OCI-LY7 (cell line): Measurements from ENCODE around the gene HS2ST1. TPM values are rescaled to one million over a fixed set of nuclear protein-coding genes. Genes with fewer than 3 reads are reported as not detected.

Experiments
- BruUV-seq: library from RNA; stranded (reverse); fragments of 400-500 nt; replicated peaks from 2 replicates; lab custom pipeline; 2021; lab: Mats Ljungman, UMichigan
- CTCF ChIA-PET: fragments of 300-600 bp; sonication (Branson Sonifier 250); formaldehyde crosslinking; loops from one replicate; lab custom pipeline; 2022; ENCODE audit warnings: antibody characterized with exemption; ENCODE audit not compliant: unreplicated experiment; lab: Charles Lee
- POLR2A ChIA-PET: fragments of 300-600 bp; sonication (Branson Sonifier 250); formaldehyde crosslinking; loops from one replicate; lab custom pipeline; 2022; ENCODE audit warnings: antibody characterized with exemption; lab: Charles Lee
- DNase-seq: peaks from one replicate; pipeline ENCODE4 v3.0.0-alpha.2; 2015; ENCODE audit warnings: low spot score
- H2AFZ ChIP-seq: fragments of 200-600 bp; sonication (generic), shearing (Covaris generic); 2 replicates; pipeline ENCODE4 v1.6.1; 2014; ENCODE audit warnings: mild to moderate bottlenecking, antibody characterized with exemption, low read length, moderate library complexity
- H3K27ac ChIP-seq: fragments of 200-600 bp; sonication (generic); 2 replicates; pipeline ENCODE4 v1.5.1; 2014; ENCODE audit warnings: mixed run types, low read depth, mild to moderate bottlenecking, moderate library complexity, low read length, inconsistent platforms; ENCODE audit not compliant: poor library complexity, severe bottlenecking
- H3K36me3 ChIP-seq: fragments of 200-600 bp; sonication (generic); 2 replicates; pipeline ENCODE4 v1.6.1; 2014; ENCODE audit warnings: mild to moderate bottlenecking, antibody characterized with exemption, low read length, moderate library complexity, mixed read lengths; ENCODE audit not compliant: insufficient read depth
- H3K4me1 ChIP-seq: fragments of 200-600 bp; sonication (generic); 2 replicates; pipeline ENCODE4 v1.5.1; 2014; ENCODE audit warnings: mild to moderate bottlenecking, low read length; ENCODE audit not compliant: insufficient read depth, poor library complexity, severe bottlenecking
- H3K4me2 ChIP-seq: fragments of 200-600 bp; sonication (generic); 2 replicates; pipeline ENCODE4 v1.6.1; 2014; ENCODE audit warnings: mild to moderate bottlenecking, low read length
- H3K4me3 ChIP-seq: fragments of 200-600 bp; sonication (generic); 2 replicates; pipeline ENCODE4 v1.5.1; 2014; ENCODE audit warnings: mild to moderate bottlenecking, low read depth, low read length; ENCODE audit not compliant: poor library complexity, severe bottlenecking
- H3K79me2 ChIP-seq: fragments of 200-600 bp; sonication (generic); 2 replicates; pipeline ENCODE4 v1.6.1; 2016; ENCODE audit warnings: low read depth, mild to moderate bottlenecking, low read length, moderate library complexity, mixed read lengths; ENCODE audit not compliant: insufficient read depth
- H3K9me2 ChIP-seq: fragments of 200-600 bp; sonication (generic); 2 replicates; pipeline ENCODE4 v1.6.1; 2016; ENCODE audit warnings: mild to moderate bottlenecking, low read length, mixed read lengths; ENCODE audit not compliant: insufficient read depth
- H3K9me3 ChIP-seq: fragments of 200-600 bp; sonication (generic); 2 replicates; pipeline ENCODE4 v1.6.1; 2014; ENCODE audit warnings: mild to moderate bottlenecking, mixed run types, low read length, mixed read lengths
- H4K20me1 ChIP-seq: fragments of 200-600 bp; sonication (generic); 2 replicates; pipeline ENCODE4 v1.6.1; 2014; ENCODE audit warnings: mild to moderate bottlenecking, antibody characterized with exemption, low read length, moderate library complexity, mixed read lengths; ENCODE audit not compliant: insufficient read depth
- EZH2phosphoT487 ChIP-seq: fragments of 200-600 bp; sonication (generic); IDR thresholded peaks from 2 replicates; pipeline ENCODE4 v1.6.1; 2018; ENCODE audit warnings: low read depth, borderline replicate concordance, mild to moderate bottlenecking, mixed run types, antibody characterized with exemption, low read length, moderate library complexity, mixed read lengths
- intact Hi-C: fragments of 100-400 bp; cut with micrococcal nuclease; formaldehyde crosslinking; loops from one replicate; pipeline ENCODE4 v1.10.0; 2022; ENCODE audit not compliant: unreplicated experiment
- total RNA-seq, 2 experiments: library from RNA; depleted of rRNA in 1 of 2; stranded (reverse); fragments of >200 nt in 1 of 2; shearing (Covaris generic) in 1 of 2; gene quantifications; 2 replicates each; pipeline ENCODE4 v1.2.3, GENCODE V29; 2014 to 2022
- TF ChIP-seq, protein P1 (sequence below): fragments of 200-600 bp; sonication (generic); conservative IDR thresholded peaks from 2 replicates; pipeline ENCODE4 v1.5.1; 2014; ENCODE audit warnings: mild to moderate bottlenecking, antibody characterized with exemption, low read length, moderate library complexity, mixed read lengths

Gene HS2ST1
- total RNA-seq, 2 experiments from 2014 or later, result 20.9 to 63.7 TPM

DNA sequence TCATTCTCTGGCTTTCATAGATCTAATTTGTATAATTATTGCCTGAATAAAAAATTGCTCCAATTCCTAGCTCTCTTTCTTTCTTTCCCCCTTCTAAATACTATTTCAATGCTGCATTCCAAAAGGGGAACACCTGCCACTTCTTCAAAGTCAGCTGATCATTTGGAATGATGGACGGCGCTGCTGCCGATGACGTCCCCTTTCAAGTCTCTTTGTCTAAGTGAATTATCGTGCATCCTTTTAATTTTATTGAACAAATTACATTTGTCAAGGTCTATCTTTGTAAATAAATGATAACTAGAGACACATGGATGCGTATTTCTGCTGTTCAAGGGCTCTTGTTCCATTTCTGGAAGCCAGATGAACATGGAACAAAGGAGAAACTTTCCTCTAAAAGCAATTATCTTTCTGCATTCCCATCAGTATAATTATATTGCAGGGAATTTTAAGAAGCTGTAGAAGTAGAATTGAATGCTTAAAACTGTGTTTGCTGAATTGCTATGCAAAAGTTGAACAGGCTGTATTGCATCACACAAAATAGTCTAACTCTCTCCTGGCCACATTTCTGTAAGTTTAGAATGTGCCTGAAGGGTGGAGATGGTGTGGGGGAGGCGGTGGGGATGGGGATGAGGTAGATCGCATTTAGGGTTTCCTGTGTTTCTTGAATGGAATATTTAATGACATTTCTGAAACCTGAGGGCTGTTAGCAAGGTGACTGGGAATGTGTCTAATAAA, 222.3 kb downstream of the HS2ST1 start:
- intact Hi-C loops, result no loop called here
- no peak overlapping the region for H3K4me3 ChIP-seq
- no peaks in the 10 kb centered on the region for H4K20me1 ChIP-seq
- no TSS peak for BruUV-seq
- H3K79me2 ChIP-seq, result no peaks in the 10 kb centered on the region
- no peaks in the 10 kb centered on the region for H3K36me3 ChIP-seq
- no peaks in the 10 kb centered on the region for H3K9me2 ChIP-seq
- no peak overlapping the region for H3K27ac ChIP-seq
- CTCF ChIA-PET, result no interaction called here
- peaks cover 5% of the 10 kb centered on the region for H3K4me1 ChIP-seq
- H3K9me3 ChIP-seq, result no peaks in the 10 kb centered on the region
- POLR2A ChIA-PET, result interaction anchor here (0.6 kb wide), 1 partner anchor 59 kb away, joined by 3 read pairs; no protein-coding TSS in a partner anchor
- no peak for DNase-seq
- H2AFZ ChIP-seq, result no peak overlapping the region
- no peak for TF ChIP-seq EZH2phosphoT487
- TF ChIP-seq, protein P1, sequence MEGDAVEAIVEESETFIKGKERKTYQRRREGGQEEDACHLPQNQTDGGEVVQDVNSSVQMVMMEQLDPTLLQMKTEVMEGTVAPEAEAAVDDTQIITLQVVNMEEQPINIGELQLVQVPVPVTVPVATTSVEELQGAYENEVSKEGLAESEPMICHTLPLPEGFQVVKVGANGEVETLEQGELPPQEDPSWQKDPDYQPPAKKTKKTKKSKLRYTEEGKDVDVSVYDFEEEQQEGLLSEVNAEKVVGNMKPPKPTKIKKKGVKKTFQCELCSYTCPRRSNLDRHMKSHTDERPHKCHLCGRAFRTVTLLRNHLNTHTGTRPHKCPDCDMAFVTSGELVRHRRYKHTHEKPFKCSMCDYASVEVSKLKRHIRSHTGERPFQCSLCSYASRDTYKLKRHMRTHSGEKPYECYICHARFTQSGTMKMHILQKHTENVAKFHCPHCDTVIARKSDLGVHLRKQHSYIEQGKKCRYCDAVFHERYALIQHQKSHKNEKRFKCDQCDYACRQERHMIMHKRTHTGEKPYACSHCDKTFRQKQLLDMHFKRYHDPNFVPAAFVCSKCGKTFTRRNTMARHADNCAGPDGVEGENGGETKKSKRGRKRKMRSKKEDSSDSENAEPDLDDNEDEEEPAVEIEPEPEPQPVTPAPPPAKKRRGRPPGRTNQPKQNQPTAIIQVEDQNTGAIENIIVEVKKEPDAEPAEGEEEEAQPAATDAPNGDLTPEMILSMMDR, result no peak
- no peak overlapping the region for H3K4me2 ChIP-seq

DNA sequence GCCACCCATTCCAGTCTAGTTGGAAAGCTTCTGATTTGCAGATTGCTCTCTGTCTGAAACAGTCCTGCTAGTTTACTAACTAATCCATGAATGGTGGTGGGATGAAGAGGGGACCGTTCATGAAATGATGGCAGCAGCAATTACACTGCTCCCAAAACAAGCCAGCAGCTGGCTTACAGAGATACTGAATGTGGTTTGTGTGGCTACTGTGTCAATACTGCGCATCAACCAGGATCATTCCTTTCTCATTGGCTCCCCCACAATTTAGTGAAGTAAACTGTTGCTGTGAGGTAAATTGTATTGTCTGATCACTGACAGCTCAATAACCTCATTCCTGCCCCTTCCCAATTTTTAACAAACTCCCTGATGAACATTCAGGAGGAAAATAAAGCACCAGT, 222.9 kb downstream of the HS2ST1 start:
- Histone ChIP-seq H3K9me3 (no peaks in the 10 kb centered on the region), H3K4me3 (no peak overlapping the region), H3K4me1 (no peaks in the 10 kb centered on the region), H3K36me3 (no peaks in the 10 kb centered on the region), H3K79me2 (no peaks in the 10 kb centered on the region), H2AFZ (no peak overlapping the region), H3K9me2 (no peaks in the 10 kb centered on the region), H3K27ac (no peak overlapping the region), H4K20me1 (no peaks in the 10 kb centered on the region), H3K4me2 (no peak overlapping the region)
- no peak for DNase-seq
- TF ChIP-seq EZH2phosphoT487, result no peak
- TF ChIP-seq, protein P1, result no peak
- POLR2A ChIA-PET, result no interaction called here
- CTCF ChIA-PET, result no interaction called here
- no TSS peak for BruUV-seq
- intact Hi-C loops, result no loop called here

DNA sequence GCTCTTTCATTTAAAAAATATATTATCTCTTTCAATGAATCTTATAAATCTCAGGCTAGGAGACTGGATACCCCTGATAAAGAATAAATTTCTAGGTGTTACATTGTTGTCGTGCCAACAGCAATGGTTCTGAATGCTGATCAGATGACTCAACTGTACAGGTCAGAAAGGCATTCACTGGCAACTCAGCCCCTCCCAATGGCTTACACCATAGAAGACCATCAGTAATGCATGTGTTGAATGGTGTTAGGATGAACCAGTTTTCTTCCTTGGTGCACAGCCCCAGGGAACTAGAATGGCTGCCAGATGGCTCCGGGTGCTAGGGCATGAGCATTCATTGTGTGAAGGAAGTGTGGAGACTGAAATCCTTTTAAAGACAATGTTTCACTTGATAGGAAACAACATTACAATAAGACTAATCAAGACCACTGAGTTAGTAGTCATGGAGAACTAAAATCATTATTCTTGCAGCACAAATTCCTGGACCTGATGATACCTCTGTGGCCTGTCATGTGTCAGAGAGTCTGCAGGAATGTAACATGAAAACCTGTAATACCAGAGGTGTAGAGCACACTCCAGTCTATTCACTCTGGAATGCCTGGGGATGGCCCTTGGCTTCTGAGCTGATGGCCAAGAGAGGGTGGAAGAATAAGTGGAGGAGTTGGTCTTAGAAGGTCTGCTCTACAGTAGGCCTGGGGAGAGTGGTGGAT, 226.6 kb downstream of the HS2ST1 start:
- ChIA-PET CTCF (no interaction called here), POLR2A (no interaction called here)
- TF ChIP-seq EZH2phosphoT487, result no peak
- TF ChIP-seq, protein P1, result no peak
- Histone ChIP-seq H4K20me1 (no peaks in the 10 kb centered on the region), H3K27ac (no peak overlapping the region), H3K4me3 (no peak overlapping the region), H3K9me2 (no peaks in the 10 kb centered on the region), H3K4me1 (no peaks in the 10 kb centered on the region), H3K36me3 (no peaks in the 10 kb centered on the region), H3K4me2 (no peak overlapping the region), H3K79me2 (no peaks in the 10 kb centered on the region), H3K9me3 (no peaks in the 10 kb centered on the region), H2AFZ (no peak overlapping the region)
- no peak for DNase-seq
- BruUV-seq, result no TSS peak
- intact Hi-C loops, result no loop called here
